ENCODE measurements around the gene OTOP1. TPM values are rescaled to one million over a fixed set of nuclear protein-coding genes. Genes with fewer than 3 reads are reported as not detected.

Gene OTOP1
- not detected for polyA plus RNA-seq (2013, experiment 1 of 2)
- polyA plus RNA-seq (2013, experiment 2 of 2), result 0.01 TPM

GRCh38 chr4:4226606-4227438, at the start of gene OTOP1:
OTOP1 (minus strand) TSS chr4:4226929; CDS start chr4:4226864, 65 bp downstream.
- no peak within 1 kb of the TSS for H4K5ac ChIP-seq (ENCODE audit: low read length)
- no peaks in the 10 kb centered on the region for H3K4me1 ChIP-seq (ENCODE audit: control insufficient read depth, low read depth, low read length)
- DNase-seq, result no peak
- no peak within 1 kb of the TSS for H2AK5ac ChIP-seq (ENCODE audit: low read length)
- H2BK15ac ChIP-seq (replicated peaks; ENCODE audit: low read depth), result no peak within 1 kb of the TSS
- no peaks in the 10 kb centered on the region for H3K36me3 ChIP-seq (ENCODE audit: control insufficient read depth, insufficient read depth, low read length)
- H3K18ac ChIP-seq (ENCODE audit: low read length), result no peak within 1 kb of the TSS
- H3K4me2 ChIP-seq (ENCODE audit: low read length), result no peak within 1 kb of the TSS
- no peaks in the 10 kb centered on the region for H3K79me1 ChIP-seq (ENCODE audit: low read length)
- H2BK120ac ChIP-seq (ENCODE audit: low read depth, low read length), result no peak within 1 kb of the TSS
- no peak within 1 kb of the TSS for H3K27ac ChIP-seq (ENCODE audit: low read depth, low read length)
- H3K23ac ChIP-seq (ENCODE audit: low read length), result no peak within 1 kb of the TSS
- no peak within 1 kb of the TSS for H3K9ac ChIP-seq (ENCODE audit: low read length)
- no peak within 1 kb of the TSS for H3K4ac ChIP-seq (ENCODE audit: low read depth, low read length)
- no peak within 1 kb of the TSS for H3K56ac ChIP-seq (ENCODE audit: low read length)
- H3K4me3 ChIP-seq (ENCODE audit: low read length), result no peak within 1 kb of the TSS
- no peak within 1 kb of the TSS for H4K8ac ChIP-seq (ENCODE audit: low read depth, low read length)
- WGBS (ENCODE audit: extremely low coverage, insufficient coverage, low lambda C conversion rate), result no CpG with 5 or more reads among the region's 82 CpGs
- no peak within 1 kb of the TSS for H2BK5ac ChIP-seq (ENCODE audit: low read length)
- H3K79me2 ChIP-seq (ENCODE audit: control insufficient read depth, insufficient read depth, low read length), result no peaks in the 10 kb centered on the region
- peaks cover 26% of the 10 kb centered on the region for H3K27me3 ChIP-seq (ENCODE audit: insufficient read depth, low read length, poor library complexity)

GRCh38 chr4:4274226-4274625, 47.5 kb upstream of the OTOP1 start:
- no peaks in the 10 kb centered on the region for H3K4me1 ChIP-seq (ENCODE audit: control insufficient read depth, low read depth, low read length)
- no peak overlapping the region for H3K27ac ChIP-seq (ENCODE audit: low read depth, low read length)
- H2BK5ac ChIP-seq (ENCODE audit: low read length), result no peak overlapping the region
- no peak overlapping the region for H4K8ac ChIP-seq (ENCODE audit: low read depth, low read length)
- peaks cover 13% of the 10 kb centered on the region for H3K36me3 ChIP-seq (ENCODE audit: control insufficient read depth, insufficient read depth, low read length)
- no peak overlapping the region for H3K9ac ChIP-seq (ENCODE audit: low read length)
- WGBS (ENCODE audit: extremely low coverage, insufficient coverage, low lambda C conversion rate), result no CpG with 5 or more reads among the region's 14 CpGs
- H2AK5ac ChIP-seq (ENCODE audit: low read length), result no peak overlapping the region
- H3K4ac ChIP-seq (ENCODE audit: low read depth, low read length), result no peak overlapping the region
- no peak overlapping the region for H2BK15ac ChIP-seq (replicated peaks; ENCODE audit: low read depth)
- H3K4me2 ChIP-seq (ENCODE audit: low read length), result no peak overlapping the region
- no peaks in the 10 kb centered on the region for H3K79me2 ChIP-seq (ENCODE audit: control insufficient read depth, insufficient read depth, low read length)
- no peaks in the 10 kb centered on the region for H3K79me1 ChIP-seq (ENCODE audit: low read length)
- no peak for DNase-seq
- H3K23ac ChIP-seq (ENCODE audit: low read length), result no peak overlapping the region
- no peak overlapping the region for H4K5ac ChIP-seq (ENCODE audit: low read length)
- H3K56ac ChIP-seq (ENCODE audit: low read length), result no peak overlapping the region
- H3K18ac ChIP-seq (ENCODE audit: low read length), result no peak overlapping the region
- no peak overlapping the region for H3K4me3 ChIP-seq (ENCODE audit: low read length)
- H3K27me3 ChIP-seq (ENCODE audit: insufficient read depth, low read length, poor library complexity), result no peaks in the 10 kb centered on the region
- H2BK120ac ChIP-seq (ENCODE audit: low read depth, low read length), result no peak overlapping the region

- H3K56ac ChIP-seq (ENCODE audit: low read length), result no peak overlapping the region
- WGBS (ENCODE audit: extremely low coverage, insufficient coverage, low lambda C conversion rate), result no CpG with 5 or more reads among the region's 10 CpGs
- peak; percentile 39 for DNase-seq
- no peaks in the 10 kb centered on the region for H3K4me1 ChIP-seq (ENCODE audit: control insufficient read depth, low read depth, low read length)
- H3K79me1 ChIP-seq (ENCODE audit: low read length), result no peaks in the 10 kb centered on the region
- H3K18ac ChIP-seq (ENCODE audit: low read length), result no peak overlapping the region
- H4K8ac ChIP-seq (ENCODE audit: low read depth, low read length), result no peak overlapping the region
- no peaks in the 10 kb centered on the region for H3K27me3 ChIP-seq (ENCODE audit: insufficient read depth, low read length, poor library complexity)
- H3K4ac ChIP-seq (ENCODE audit: low read depth, low read length), result no peak overlapping the region
- H3K23ac ChIP-seq (ENCODE audit: low read length), result no peak overlapping the region
- H2BK5ac ChIP-seq (ENCODE audit: low read length), result no peak overlapping the region
- H2AK5ac ChIP-seq (ENCODE audit: low read length), result no peak overlapping the region
- no peak overlapping the region for H3K27ac ChIP-seq (ENCODE audit: low read depth, low read length)
- H2BK120ac ChIP-seq (ENCODE audit: low read depth, low read length), result no peak overlapping the region
- H3K9ac ChIP-seq (ENCODE audit: low read length), result no peak overlapping the region
- H3K36me3 ChIP-seq (ENCODE audit: control insufficient read depth, insufficient read depth, low read length), result peaks cover 12% of the 10 kb centered on the region
- H3K4me2 ChIP-seq (ENCODE audit: low read length), result no peak overlapping the region
- no peak overlapping the region for H3K4me3 ChIP-seq (ENCODE audit: low read length)
- H2BK15ac ChIP-seq (replicated peaks; ENCODE audit: low read depth), result no peak overlapping the region
- H4K5ac ChIP-seq (ENCODE audit: low read length), result no peak overlapping the region
- no peaks in the 10 kb centered on the region for H3K79me2 ChIP-seq (ENCODE audit: control insufficient read depth, insufficient read depth, low read length)
Measured at GRCh38 chr4:4271912-4272311, 45.2 kb upstream of the OTOP1 start.

- no peak overlapping the region for H3K23ac ChIP-seq (ENCODE audit: low read length)
- H4K8ac ChIP-seq (ENCODE audit: low read depth, low read length), result no peak overlapping the region
- no peak overlapping the region for H3K56ac ChIP-seq (ENCODE audit: low read length)
- no peak overlapping the region for H3K4me2 ChIP-seq (ENCODE audit: low read length)
- DNase-seq, result no peak
- H2AK5ac ChIP-seq (ENCODE audit: low read length), result no peak overlapping the region
- H4K5ac ChIP-seq (ENCODE audit: low read length), result no peak overlapping the region
- no peak overlapping the region for H3K4ac ChIP-seq (ENCODE audit: low read depth, low read length)
- H2BK15ac ChIP-seq (replicated peaks; ENCODE audit: low read depth), result no peak overlapping the region
- no peak overlapping the region for H2BK120ac ChIP-seq (ENCODE audit: low read depth, low read length)
- H3K9ac ChIP-seq (ENCODE audit: low read length), result no peak overlapping the region
- H3K4me1 ChIP-seq (ENCODE audit: control insufficient read depth, low read depth, low read length), result no peaks in the 10 kb centered on the region
- H3K27me3 ChIP-seq (ENCODE audit: insufficient read depth, low read length, poor library complexity), result no peaks in the 10 kb centered on the region
- peaks cover 11% of the 10 kb centered on the region for H3K36me3 ChIP-seq (ENCODE audit: control insufficient read depth, insufficient read depth, low read length)
- no peak overlapping the region for H3K18ac ChIP-seq (ENCODE audit: low read length)
- WGBS (ENCODE audit: extremely low coverage, insufficient coverage, low lambda C conversion rate), result no CpG with 5 or more reads among the region's 4 CpGs
- H3K4me3 ChIP-seq (ENCODE audit: low read length), result no peak overlapping the region
- no peaks in the 10 kb centered on the region for H3K79me1 ChIP-seq (ENCODE audit: low read length)
- no peaks in the 10 kb centered on the region for H3K79me2 ChIP-seq (ENCODE audit: control insufficient read depth, insufficient read depth, low read length)
- no peak overlapping the region for H3K27ac ChIP-seq (ENCODE audit: low read depth, low read length)
- H2BK5ac ChIP-seq (ENCODE audit: low read length), result no peak overlapping the region
Measured at GRCh38 chr4:4270529-4270928, 43.8 kb upstream of the OTOP1 start.

GRCh38 chr4:4269856-4270255, 43.1 kb upstream of the OTOP1 start:
- Histone ChIP-seq H3K9ac (ENCODE audit: low read length) (no peak overlapping the region), H4K8ac (ENCODE audit: low read depth, low read length) (no peak overlapping the region), H3K4me2 (ENCODE audit: low read length) (no peak overlapping the region), H2BK5ac (ENCODE audit: low read length) (no peak overlapping the region), H3K4me3 (ENCODE audit: low read length) (no peak overlapping the region), H3K79me1 (ENCODE audit: low read length) (no peaks in the 10 kb centered on the region), H3K4ac (ENCODE audit: low read depth, low read length) (no peak overlapping the region), H2AK5ac (ENCODE audit: low read length) (no peak overlapping the region), H3K27ac (ENCODE audit: low read depth, low read length) (no peak overlapping the region), H2BK15ac (replicated peaks; ENCODE audit: low read depth) (no peak overlapping the region), H3K36me3 (ENCODE audit: control insufficient read depth, insufficient read depth, low read length) (peaks cover 11% of the 10 kb centered on the region), H4K5ac (ENCODE audit: low read length) (no peak overlapping the region), H3K79me2 (ENCODE audit: control insufficient read depth, insufficient read depth, low read length) (no peaks in the 10 kb centered on the region), H3K56ac (ENCODE audit: low read length) (no peak overlapping the region), H2BK120ac (ENCODE audit: low read depth, low read length) (no peak overlapping the region), H3K4me1 (ENCODE audit: control insufficient read depth, low read depth, low read length) (no peaks in the 10 kb centered on the region), H3K23ac (ENCODE audit: low read length) (no peak overlapping the region), H3K18ac (ENCODE audit: low read length) (no peak overlapping the region), H3K27me3 (ENCODE audit: insufficient read depth, low read length, poor library complexity) (no peaks in the 10 kb centered on the region)
- WGBS (ENCODE audit: extremely low coverage, insufficient coverage, low lambda C conversion rate), result no CpG with 5 or more reads among the region's 4 CpGs
- no peak for DNase-seq

GRCh38 chr4:4269331-4269731, 42.6 kb upstream of the OTOP1 start:
- H3K4me2 ChIP-seq (ENCODE audit: low read length), result no peak overlapping the region
- no peak overlapping the region for H2BK15ac ChIP-seq (replicated peaks; ENCODE audit: low read depth)
- no peak overlapping the region for H3K27ac ChIP-seq (ENCODE audit: low read depth, low read length)
- no CpG with 5 or more reads among the region's 11 CpGs for WGBS (ENCODE audit: extremely low coverage, insufficient coverage, low lambda C conversion rate)
- H3K36me3 ChIP-seq (ENCODE audit: control insufficient read depth, insufficient read depth, low read length), result peaks cover 11% of the 10 kb centered on the region
- H4K5ac ChIP-seq (ENCODE audit: low read length), result no peak overlapping the region
- H3K4me1 ChIP-seq (ENCODE audit: control insufficient read depth, low read depth, low read length), result no peaks in the 10 kb centered on the region
- no peak overlapping the region for H3K4ac ChIP-seq (ENCODE audit: low read depth, low read length)
- no peak overlapping the region for H2AK5ac ChIP-seq (ENCODE audit: low read length)
- H3K18ac ChIP-seq (ENCODE audit: low read length), result no peak overlapping the region
- DNase-seq, result no peak
- H2BK5ac ChIP-seq (ENCODE audit: low read length), result no peak overlapping the region
- H3K56ac ChIP-seq (ENCODE audit: low read length), result no peak overlapping the region
- no peaks in the 10 kb centered on the region for H3K27me3 ChIP-seq (ENCODE audit: insufficient read depth, low read length, poor library complexity)
- no peaks in the 10 kb centered on the region for H3K79me2 ChIP-seq (ENCODE audit: control insufficient read depth, insufficient read depth, low read length)
- no peak overlapping the region for H3K23ac ChIP-seq (ENCODE audit: low read length)
- no peak overlapping the region for H3K9ac ChIP-seq (ENCODE audit: low read length)
- H3K79me1 ChIP-seq (ENCODE audit: low read length), result no peaks in the 10 kb centered on the region
- H4K8ac ChIP-seq (ENCODE audit: low read depth, low read length), result no peak overlapping the region
- H3K4me3 ChIP-seq (ENCODE audit: low read length), result no peak overlapping the region
- no peak overlapping the region for H2BK120ac ChIP-seq (ENCODE audit: low read depth, low read length)
